CD4-positive, alpha-beta T cell treated with Interleukin-21 for 1 hour (primary cell): ENCODE data around the gene CENPX.

Experiments
- DNase-seq: peaks from one replicate; pipeline ENCODE4 v3.0.0-alpha.2; 2020

The CENPX gene

GRCh38 chr17:82022310-82022980, at the start of gene CENPX:
Gene CENPX, minus strand, starts transcription at chr17:82022878. Its CDS starts 17 bp downstream, at chr17:82022861.
- DNase-seq, result no peak

- DNase-seq, result no peak
Measured at GRCh38 chr17:82070611-82071010, 47.9 kb upstream of the CENPX start.

GRCh38 chr17:82065638-82066303, 43.1 kb upstream of the CENPX start, which contains the start of gene DUS1L:
Gene DUS1L, minus strand, starts transcription at chr17:82065804. Its CDS starts 745 bp downstream, at chr17:82065059.
- DNase-seq, result peak; percentile 76

GRCh38 chr17:82065193-82065637, 42.5 kb upstream of the CENPX start:
- DNase-seq, result no peak

GRCh38 chr17:82064433-82065192, 41.9 kb upstream of the CENPX start:
- no peak for DNase-seq

- no peak for DNase-seq
Measured at GRCh38 chr17:82063424-82064415, 41.0 kb upstream of the CENPX start.

GRCh38 chr17:82062984-82063368, 40.3 kb upstream of the CENPX start:
- no peak for DNase-seq

GRCh38 chr17:82062076-82062983, 39.7 kb upstream of the CENPX start:
- DNase-seq, result no peak

- no peak for DNase-seq
Measured at GRCh38 chr17:82061047-82061925, 38.6 kb upstream of the CENPX start.

- no peak for DNase-seq
Measured at GRCh38 chr17:82060614-82061013, 37.9 kb upstream of the CENPX start.

- DNase-seq, result no peak
Measured at GRCh38 chr17:82060001-82060380, 37.3 kb upstream of the CENPX start.

- no peak for DNase-seq
Measured at GRCh38 chr17:82059272-82060000, 36.8 kb upstream of the CENPX start.

GRCh38 chr17:82058855-82059249, 36.2 kb upstream of the CENPX start:
- DNase-seq, result no peak

- no peak for DNase-seq
Measured at GRCh38 chr17:82058230-82058854, 35.7 kb upstream of the CENPX start.

- DNase-seq, result no peak
Measured at GRCh38 chr17:82056729-82057621, 34.3 kb upstream of the CENPX start.

- no peak for DNase-seq
Measured at GRCh38 chr17:82055965-82056728, 33.5 kb upstream of the CENPX start.
